Right atrium auricular region (tissue), 2 donors: Measurements from ENCODE around the gene TRPV2. TPM values are rescaled to one million over a fixed set of nuclear protein-coding genes. Genes with fewer than 3 reads are reported as not detected.

Source experiments
- DNase-seq: peaks from one replicate; pipeline ENCODE4 v3.0.0-alpha.2; 2019; ENCODE audit warnings: low spot score
- H3K27ac ChIP-seq, 2 donors: fragments of 200-600 bp; sonication (generic); 1 replicate in 1 of 2; 2 replicates in 1 of 2; pipeline ENCODE4 v1.5.1; 2016 to 2019
- H3K27me3 ChIP-seq, 2 donors: fragments of 200-600 bp; sonication (generic); one replicate each; pipeline versions ENCODE4 v1.5.1 to v1.6.0; 2017 to 2019
- H3K36me3 ChIP-seq: fragments of 200-600 bp; sonication (generic); one replicate; pipeline ENCODE4 v1.5.1; 2016
- H3K4me1 ChIP-seq, 2 donors: fragments of 200-600 bp; sonication (generic); one replicate each; pipeline versions ENCODE4 v1.5.1 to v1.6.0; 2017 to 2019
- H3K4me3 ChIP-seq, 2 donors: fragments of 200-600 bp; sonication (generic); 1 replicate in 1 of 2; 2 replicates in 1 of 2; pipeline ENCODE4 v1.5.1; 2017 to 2019; ENCODE audit warnings: mild to moderate bottlenecking in 1 of 2, moderate library complexity in 1 of 2
- H3K9me3 ChIP-seq, 2 donors: fragments of 200-600 bp; sonication (generic); one replicate each; pipeline ENCODE4 v1.5.1; 2019
- CTCF ChIP-seq, 2 donors: fragments of 200-600 bp; sonication (generic); IDR thresholded peaks; one replicate each; pipeline ENCODE4 v1.5.1; 2019; ENCODE audit warnings: antibody characterized with exemption in 2 of 2
- total RNA-seq, 2 donors: library from RNA; depleted of rRNA; stranded (reverse); fragments of >200 nt; gene quantifications; one replicate each; pipeline ENCODE4 v1.1.0, GENCODE V29; 2016

The TRPV2 gene
- total RNA-seq, 2 donors from 2014 or later: 6.7 to 15.0 TPM

- H3K4me1 ChIP-seq: peaks cover 0 to 59% of the 10 kb centered on the region in 2 donors
- TF ChIP-seq CTCF (IDR thresholded peaks at IDR 0.05): no peak
- no peak for DNase-seq
- peaks cover 52% of the 10 kb centered on the region for H3K36me3 ChIP-seq
- no peaks in the 10 kb centered on the region for H3K27me3 ChIP-seq
- no peaks in the 10 kb centered on the region for H3K9me3 ChIP-seq
- no peak overlapping the region for H3K4me3 ChIP-seq
- H3K27ac ChIP-seq: no peak overlapping the region
These were observed 26.8 kb downstream of the TRPV2 start for GRCh38 chr17:16442141-16442540.

GRCh38 chr17:16442594-16443510 is 27.5 kb downstream of the TRPV2 start:
- no peak for DNase-seq
- H3K27me3 ChIP-seq: no peaks in the 10 kb centered on the region
- no peaks in the 10 kb centered on the region for H3K9me3 ChIP-seq
- peaks cover 0 to 59% of the 10 kb centered on the region in 2 donors for H3K4me1 ChIP-seq
- no peak overlapping the region for H3K4me3 ChIP-seq
- peaks cover 53% of the 10 kb centered on the region for H3K36me3 ChIP-seq
- TF ChIP-seq CTCF (IDR thresholded peaks at IDR 0.05): no peak
- H3K27ac ChIP-seq: no peak overlapping the region

- peaks cover 54% of the 10 kb centered on the region for H3K36me3 ChIP-seq
- H3K27me3 ChIP-seq: no peaks in the 10 kb centered on the region
- no peaks in the 10 kb centered on the region for H3K9me3 ChIP-seq
- no peak for DNase-seq
- peaks cover 0 to 56% of the 10 kb centered on the region in 2 donors for H3K4me1 ChIP-seq
- no peak overlapping the region for H3K4me3 ChIP-seq
- TF ChIP-seq CTCF (IDR thresholded peaks at IDR 0.05): no peak
- no peak overlapping the region for H3K27ac ChIP-seq
These were observed 28.3 kb downstream of the TRPV2 start for GRCh38 chr17:16443511-16444257.

- Histone ChIP-seq H3K36me3 (peaks cover 60% of the 10 kb centered on the region), H3K4me3 (no peak overlapping the region)
These were observed 29.0 kb downstream of the TRPV2 start for GRCh38 chr17:16444258-16444886.

More at GRCh38 chr17:16444258-16444886, 29.0 kb downstream of the TRPV2 start:
- Histone ChIP-seq H3K9me3 (no peaks in the 10 kb centered on the region), H3K27ac (no peak overlapping the region), H3K4me1 (peaks cover 0 to 56% of the 10 kb centered on the region in 2 donors), H3K27me3 (no peaks in the 10 kb centered on the region)
- TF ChIP-seq CTCF (IDR thresholded peaks at IDR 0.05): no peak
- DNase-seq: no peak
